OCI-LY3 (cell line): Measurements from ENCODE around the gene PPIC.

Experiments
- H2AFZ ChIP-seq: fragments of 200-600, 300-600 bp; shearing (Covaris generic); 2 replicates; pipeline ENCODE4 v1.6.0; 2014; ENCODE audit warnings: antibody characterized with exemption, low read depth, low read length
- H3K27ac ChIP-seq: fragments of 200-600, 300-600 bp; sonication (generic); 2 replicates; pipeline ENCODE4 v1.5.1; 2014; ENCODE audit warnings: mild to moderate bottlenecking, low read length, moderate library complexity, mixed read lengths
- H3K27me3 ChIP-seq: fragments of 200-600, 300-600 bp; sonication (generic); 2 replicates; pipeline ENCODE4 v1.6.1; 2014; ENCODE audit warnings: low read depth, low read length, mixed read lengths
- H3K36me3 ChIP-seq: fragments of 200-600, 300-600 bp; sonication (generic); replicated peaks from 2 replicates; pipeline ENCODE3; 2014; ENCODE audit warnings: low read depth, low read length, mixed read lengths
- H3K4me1 ChIP-seq: fragments of 300-600, 200-600 bp; sonication (generic); 2 replicates; pipeline ENCODE4 v1.6.1; 2014; ENCODE audit warnings: low read length, mixed read lengths
- H3K4me2 ChIP-seq: fragments of 200-600, 300-600 bp; sonication (generic); 2 replicates; pipeline ENCODE4 v1.6.1; 2014; ENCODE audit warnings: low read length, mixed read lengths
- H3K4me3 ChIP-seq: fragments of 300-600, 200-600 bp; sonication (generic); 2 replicates; pipeline ENCODE4 v1.5.1; 2014; ENCODE audit warnings: antibody characterized with exemption, mild to moderate bottlenecking, low read length, moderate library complexity
- H3K79me2 ChIP-seq: fragments of 300-600, 200-600 bp; shearing (Covaris generic); 2 replicates; pipeline ENCODE4 v1.6.1; 2014; ENCODE audit warnings: mild to moderate bottlenecking, low read length, mixed read lengths
- H3K9ac ChIP-seq: fragments of 300-600, 200-600 bp; shearing (Covaris generic); 2 replicates; pipeline ENCODE4 v1.6.0; 2014; ENCODE audit warnings: mild to moderate bottlenecking, low read length, moderate library complexity
- H3K9me3 ChIP-seq: fragments of 200-600, 300-600 bp; shearing (Covaris generic); 2 replicates; pipeline ENCODE4 v1.6.1; 2014; ENCODE audit warnings: low read length, mixed read lengths; ENCODE audit not compliant: insufficient read depth
- H4K20me1 ChIP-seq: fragments of 200-600, 300-600 bp; sonication (generic); 2 replicates; pipeline ENCODE4 v1.6.1; 2016; ENCODE audit warnings: low read length, mixed read lengths; ENCODE audit not compliant: insufficient read depth
- EZH2phosphoT487 ChIP-seq: fragments of 200-600 bp; shearing (Covaris generic); IDR thresholded peaks from 2 replicates; pipeline ENCODE4 v1.6.1; 2018; ENCODE audit warnings: antibody characterized with exemption, mixed run types, low read depth
- TF ChIP-seq, protein P1 (sequence below): fragments of 200-600, 300-600 bp; sonication (generic); IDR thresholded peaks from 2 replicates; pipeline ENCODE4 v1.5.1; 2014; ENCODE audit warnings: antibody characterized with exemption, low read length, low read depth

The PPIC gene

GRCh38 chr5:123000731-123001130 lies 35.8 kb downstream of the PPIC start:
- Histone ChIP-seq H4K20me1 (no peaks in the 10 kb centered on the region), H3K9ac (no peak overlapping the region), H3K27me3 (no peaks in the 10 kb centered on the region), H3K27ac (no peak overlapping the region), H3K4me2 (no peak overlapping the region), H3K4me1 (peaks cover 27% of the 10 kb centered on the region), H3K36me3 (no peaks in the 10 kb centered on the region), H3K9me3 (no peaks in the 10 kb centered on the region), H2AFZ (no peak overlapping the region), H3K4me3 (no peak overlapping the region), H3K79me2 (no peaks in the 10 kb centered on the region)
- TF ChIP-seq EZH2phosphoT487, result no peak
- TF ChIP-seq, protein P1, sequence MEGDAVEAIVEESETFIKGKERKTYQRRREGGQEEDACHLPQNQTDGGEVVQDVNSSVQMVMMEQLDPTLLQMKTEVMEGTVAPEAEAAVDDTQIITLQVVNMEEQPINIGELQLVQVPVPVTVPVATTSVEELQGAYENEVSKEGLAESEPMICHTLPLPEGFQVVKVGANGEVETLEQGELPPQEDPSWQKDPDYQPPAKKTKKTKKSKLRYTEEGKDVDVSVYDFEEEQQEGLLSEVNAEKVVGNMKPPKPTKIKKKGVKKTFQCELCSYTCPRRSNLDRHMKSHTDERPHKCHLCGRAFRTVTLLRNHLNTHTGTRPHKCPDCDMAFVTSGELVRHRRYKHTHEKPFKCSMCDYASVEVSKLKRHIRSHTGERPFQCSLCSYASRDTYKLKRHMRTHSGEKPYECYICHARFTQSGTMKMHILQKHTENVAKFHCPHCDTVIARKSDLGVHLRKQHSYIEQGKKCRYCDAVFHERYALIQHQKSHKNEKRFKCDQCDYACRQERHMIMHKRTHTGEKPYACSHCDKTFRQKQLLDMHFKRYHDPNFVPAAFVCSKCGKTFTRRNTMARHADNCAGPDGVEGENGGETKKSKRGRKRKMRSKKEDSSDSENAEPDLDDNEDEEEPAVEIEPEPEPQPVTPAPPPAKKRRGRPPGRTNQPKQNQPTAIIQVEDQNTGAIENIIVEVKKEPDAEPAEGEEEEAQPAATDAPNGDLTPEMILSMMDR, result no peak

GRCh38 chr5:122999947-123000563 lies 36.5 kb downstream of the PPIC start:
- Histone ChIP-seq H4K20me1 (no peaks in the 10 kb centered on the region), H3K79me2 (no peaks in the 10 kb centered on the region), H3K27ac (no peak overlapping the region), H3K4me1 (peaks cover 27% of the 10 kb centered on the region), H2AFZ (no peak overlapping the region), H3K36me3 (no peaks in the 10 kb centered on the region), H3K9me3 (no peaks in the 10 kb centered on the region), H3K4me2 (peak overlapping the region; percentile 67), H3K4me3 (peak overlapping the region; percentile 35; the same call in 1 of the 2 replicates), H3K27me3 (no peaks in the 10 kb centered on the region), H3K9ac (peak overlapping the region; percentile 13; the same call in 1 of the 2 replicates)
- no peak for TF ChIP-seq EZH2phosphoT487
- TF ChIP-seq, protein P1, result peak; percentile 83

- H3K4me3 ChIP-seq, result no peak overlapping the region
- no peak overlapping the region for H3K27ac ChIP-seq
- H3K4me2 ChIP-seq, result no peak overlapping the region
- H3K9ac ChIP-seq, result no peak overlapping the region
- peaks cover 27% of the 10 kb centered on the region for H3K4me1 ChIP-seq
- H3K27me3 ChIP-seq, result no peaks in the 10 kb centered on the region
- H3K36me3 ChIP-seq, result no peaks in the 10 kb centered on the region
- H2AFZ ChIP-seq, result no peak overlapping the region
- no peaks in the 10 kb centered on the region for H4K20me1 ChIP-seq
- TF ChIP-seq EZH2phosphoT487, result no peak
- TF ChIP-seq, protein P1, result no peak
- no peaks in the 10 kb centered on the region for H3K79me2 ChIP-seq
- no peaks in the 10 kb centered on the region for H3K9me3 ChIP-seq
These were observed 39.2 kb downstream of the PPIC start for GRCh38 chr5:122997294-122997693.

GRCh38 chr5:122996091-122996490 lies 40.4 kb downstream of the PPIC start:
- Histone ChIP-seq H3K27me3 (no peaks in the 10 kb centered on the region), H3K36me3 (no peaks in the 10 kb centered on the region), H4K20me1 (no peaks in the 10 kb centered on the region), H3K9me3 (no peaks in the 10 kb centered on the region), H3K27ac (no peak overlapping the region), H3K4me2 (no peak overlapping the region), H3K4me1 (peaks cover 27% of the 10 kb centered on the region), H2AFZ (no peak overlapping the region), H3K4me3 (no peak overlapping the region), H3K79me2 (no peaks in the 10 kb centered on the region), H3K9ac (no peak overlapping the region)
- TF ChIP-seq EZH2phosphoT487, result no peak
- TF ChIP-seq, protein P1, result no peak
